HepG2 (cell line): ENCODE data around the gene NOS1AP. TPM values are rescaled to one million over a fixed set of nuclear protein-coding genes. Genes with fewer than 3 reads are reported as not detected.

Experiments
- ATF7-NPFF ChIP-seq: sonication (generic); formaldehyde crosslinking; IDR thresholded peaks from 2 replicates; pipeline ENCODE4 v1.8.1; 2023; ENCODE audit warnings: mild to moderate bottlenecking, low read depth, missing genetic modification reagents, moderate library complexity
- HES4 ChIP-seq: sonication (generic); formaldehyde crosslinking; IDR thresholded peaks from 2 replicates; pipeline ENCODE4 v1.9.0; 2021; ENCODE audit warnings: mild to moderate bottlenecking, missing genetic modification reagents, borderline replicate concordance
- KDM4B ChIP-seq: sonication (generic); formaldehyde crosslinking; IDR thresholded peaks from 2 replicates; pipeline ENCODE4 v1.4.0; 2020; ENCODE audit warnings: missing genetic modification reagents
- LBX2 ChIP-seq: sonication (generic); formaldehyde crosslinking; IDR thresholded peaks from 2 replicates; pipeline ENCODE4 v1.5.0; 2020; ENCODE audit warnings: missing genetic modification reagents, mild to moderate bottlenecking, borderline replicate concordance
- MNT ChIP-seq: fragments of 450-650 bp; IDR thresholded peaks from 2 replicates; pipeline ENCODE4 v1.6.1; 2016
- MXD4 ChIP-seq: IDR thresholded peaks from 2 replicates; pipeline ENCODE4 v1.6.1; 2016; ENCODE audit warnings: mild to moderate bottlenecking, missing biosample characterization, missing genetic modification reagents
- ONECUT2 ChIP-seq: sonication (generic); formaldehyde crosslinking; IDR thresholded peaks from 2 replicates; pipeline ENCODE4 v1.4.0; 2020; ENCODE audit warnings: missing genetic modification reagents
- PAWR ChIP-seq: sonication (generic); formaldehyde crosslinking; IDR thresholded peaks from 2 replicates; pipeline ENCODE4 v1.4.0; 2020; ENCODE audit warnings: missing genetic modification reagents, mild to moderate bottlenecking, borderline replicate concordance
- PBX2 ChIP-seq: IDR thresholded peaks from 2 replicates; pipeline ENCODE4 v1.6.1; 2016; ENCODE audit warnings: control low read depth
- PITX1 ChIP-seq: sonication (generic); formaldehyde crosslinking; IDR thresholded peaks from 2 replicates; pipeline ENCODE4 v1.5.1; 2020; ENCODE audit warnings: mild to moderate bottlenecking, missing genetic modification reagents
- RNF219 ChIP-seq: sonication (generic); formaldehyde crosslinking; IDR thresholded peaks from 2 replicates; pipeline ENCODE4 v1.5.0; 2020; ENCODE audit warnings: mild to moderate bottlenecking, missing genetic modification reagents
- SMAD1 ChIP-seq: sonication (generic); formaldehyde crosslinking; IDR thresholded peaks from 2 replicates; pipeline ENCODE4 v1.4.0; 2020; ENCODE audit warnings: missing genetic modification reagents, low read depth, mild to moderate bottlenecking, borderline replicate concordance
- SMARCE1 ChIP-seq: fragments of 450-650 bp; IDR thresholded peaks from 2 replicates; pipeline ENCODE4 v1.6.1; 2017; ENCODE audit warnings: borderline replicate concordance
- SOX5 ChIP-seq: IDR thresholded peaks from 2 replicates; pipeline ENCODE4 v1.6.1; 2016; ENCODE audit warnings: borderline replicate concordance
- XRCC5 ChIP-seq: fragments of 200-400 bp; formaldehyde crosslinking; optimal IDR thresholded peaks from 2 replicates; pipeline ENCODE3; 2017; ENCODE audit warnings: mild to moderate bottlenecking, low read length
- ZBTB7A ChIP-seq: sonication (generic); formaldehyde crosslinking; IDR thresholded peaks from 2 replicates; pipeline ENCODE4 v1.8.0; 2022; ENCODE audit warnings: mild to moderate bottlenecking, missing genetic modification reagents
- ZMYM4 ChIP-seq: sonication (generic); formaldehyde crosslinking; IDR thresholded peaks from 2 replicates; pipeline ENCODE4 v1.8.1; 2023; ENCODE audit warnings: mild to moderate bottlenecking, missing genetic modification reagents
- ZNF225 ChIP-seq: sonication (generic); formaldehyde crosslinking; IDR thresholded peaks from 2 replicates; pipeline ENCODE4 v1.4.0; 2020; ENCODE audit warnings: mild to moderate bottlenecking, missing genetic modification reagents
- ZNF260 ChIP-seq: sonication (generic); formaldehyde crosslinking; IDR thresholded peaks from 2 replicates; pipeline ENCODE4 v1.4.0; 2020; ENCODE audit warnings: missing genetic modification reagents, low read depth, mild to moderate bottlenecking, borderline replicate concordance
- ZNF34 ChIP-seq: sonication (generic); formaldehyde crosslinking; IDR thresholded peaks from 2 replicates; pipeline ENCODE4 v1.4.0; 2020; ENCODE audit warnings: mild to moderate bottlenecking, missing genetic modification reagents, borderline replicate concordance
- ZNF451 ChIP-seq: sonication (generic); formaldehyde crosslinking; IDR thresholded peaks from 2 replicates; pipeline ENCODE4 v1.5.0; 2020; ENCODE audit warnings: mild to moderate bottlenecking, missing genetic modification reagents
- ZNF496 ChIP-seq: sonication (generic); formaldehyde crosslinking; IDR thresholded peaks from 2 replicates; pipeline ENCODE4 v1.8.1; 2023; ENCODE audit warnings: mild to moderate bottlenecking, moderate library complexity, missing genetic modification reagents; ENCODE audit not compliant: insufficient replicate concordance
- ZNF557 ChIP-seq: sonication (generic); formaldehyde crosslinking; IDR thresholded peaks from 2 replicates; pipeline ENCODE4 v1.4.0; 2020; ENCODE audit warnings: missing genetic modification reagents
- ZNF703 ChIP-seq: sonication (generic); formaldehyde crosslinking; IDR thresholded peaks from 2 replicates; pipeline ENCODE4 v1.5.1; 2020; ENCODE audit warnings: missing genetic modification reagents, mild to moderate bottlenecking, moderate library complexity, borderline replicate concordance
- ZNF772 ChIP-seq: sonication (generic); formaldehyde crosslinking; IDR thresholded peaks from 2 replicates; pipeline ENCODE4 v1.5.0; 2020; ENCODE audit warnings: mild to moderate bottlenecking, missing genetic modification reagents
- polyA plus RNA-seq, 8 experiments: library from polyadenylated mRNA; depleted of rRNA in 3 of 8; stranded (reverse) in 7 of 8; unstranded in 1 of 8; fragments of >200 nt; fragmentation: Illumina TruSeq in 4 of 8; extraction: Trizol in 4 of 8; gene quantifications; 2 replicates each; pipeline versions ENCODE4 v1.2.1 to v1.2.3, GENCODE V29; 2011 to 2016; ENCODE audit warnings: low read depth in 4 of 8, missing spikeins in 1 of 8, mixed read lengths in 1 of 8; ENCODE audit not compliant: insufficient read depth in 1 of 8
- total RNA-seq, 5 experiments: library from RNA; depleted of rRNA; stranded (reverse); fragments of >200 nt; fragmentation: Illumina TruSeq; extraction: Trizol; gene quantifications; 2 replicates each; pipeline ENCODE4 v1.2.3, GENCODE V29; 2016; ENCODE audit warnings: low read depth in 1 of 5

NOS1AP gene
- total and polyA plus RNA-seq, 2 of the 13 experiments (the other 11 are each of a cell fraction or from before 2014, with no cell fraction given): 2.0 to 3.3 TPM

GRCh38 chr1:162145280-162145965, 75.9 kb downstream of the NOS1AP start (continued):
- TF ChIP-seq SMARCE1: no peak
- no peak for TF ChIP-seq ZNF225 (CRISPR knock-in tag)
- no peak for TF ChIP-seq XRCC5
- TF ChIP-seq ZNF703: no peak
- no peak for TF ChIP-seq ATF7-NPFF (CRISPR knock-in tag)
- peak; percentile 66; the same call in 1 of the 2 replicates for TF ChIP-seq PITX1 (CRISPR knock-in tag)
- TF ChIP-seq RNF219: no peak
- TF ChIP-seq MXD4: no peak
- no peak for TF ChIP-seq KDM4B
- no peak for TF ChIP-seq ZNF260 (CRISPR knock-in tag)
- no peak for TF ChIP-seq ONECUT2
- no peak for TF ChIP-seq PBX2 (CRISPR knock-in tag)
- TF ChIP-seq ZNF772 (CRISPR knock-in tag): 0 out of 2 replicates have a peak, but pooled peaks have one; percentile 23
- TF ChIP-seq ZNF557 (CRISPR knock-in tag): no peak; the same call in 1 of the 2 replicates
- TF ChIP-seq ZNF496 (CRISPR knock-in tag): no peak
- TF ChIP-seq LBX2 (CRISPR knock-in tag): no peak
- TF ChIP-seq ZBTB7A (CRISPR knock-in tag): peak; percentile 73; the same call in 1 of the 2 replicates
- TF ChIP-seq HES4: no peak
- TF ChIP-seq ZNF451 (CRISPR knock-in tag): no peak
- TF ChIP-seq ZNF34 (CRISPR knock-in tag): no peak
- TF ChIP-seq MNT: no peak
- no peak for TF ChIP-seq ZMYM4
- TF ChIP-seq SOX5 (CRISPR knock-in tag): peak; percentile 19; the same call in 1 of the 2 replicates
- no peak; the same call in 1 of the 2 replicates for TF ChIP-seq SMAD1 (CRISPR knock-in tag)
- TF ChIP-seq PAWR (CRISPR knock-in tag): no peak
